OCI-LY1 (cell line): ENCODE data around the gene RNU6-7.

ENCODE experiments used
- H2AFZ ChIP-seq: fragments of 200-600 bp; sonication (generic), shearing (Covaris generic); 2 replicates; pipeline ENCODE4 v1.6.0; 2014; ENCODE audit warnings: antibody characterized with exemption, mild to moderate bottlenecking, low read length
- H3F3A ChIP-seq: fragments of 200-600 bp; sonication (generic), shearing (Covaris generic); 2 replicates; pipeline ENCODE4 v1.6.0; 2014; ENCODE audit warnings: mild to moderate bottlenecking, antibody characterized with exemption, low read length, moderate library complexity; ENCODE audit not compliant: insufficient read depth
- H3K27ac ChIP-seq: fragments of 200-600 bp; sonication (generic); 2 replicates; pipeline ENCODE4 v1.5.1; 2014; ENCODE audit warnings: low read length, mixed run types, mild to moderate bottlenecking, low read depth; ENCODE audit not compliant: poor library complexity, severe bottlenecking
- H3K27me3 ChIP-seq: fragments of 200-600 bp; sonication (generic); 2 replicates; pipeline ENCODE4 v1.6.0; 2014; ENCODE audit warnings: antibody characterized with exemption, mild to moderate bottlenecking, low read length, moderate library complexity; ENCODE audit not compliant: insufficient read depth
- H3K36me3 ChIP-seq: fragments of 200-600 bp; sonication (generic); 2 replicates; pipeline ENCODE4 v1.6.1; 2014; ENCODE audit warnings: mild to moderate bottlenecking, antibody characterized with exemption, low read length, moderate library complexity, mixed read lengths; ENCODE audit not compliant: insufficient read depth
- H3K4me1 ChIP-seq: fragments of 200-600 bp; sonication (generic); 2 replicates; pipeline ENCODE4 v1.5.1; 2014; ENCODE audit warnings: mild to moderate bottlenecking, low read length, moderate library complexity; ENCODE audit not compliant: insufficient read depth, severe bottlenecking
- H3K4me2 ChIP-seq: fragments of 200-600 bp; sonication (generic), shearing (Covaris generic); 2 replicates; pipeline ENCODE4 v1.6.1; 2014; ENCODE audit warnings: low read length
- H3K4me3 ChIP-seq: fragments of 200-600 bp; sonication (generic); 2 replicates; pipeline ENCODE4 v1.5.1; 2014; ENCODE audit warnings: low read length, low read depth, mild to moderate bottlenecking, mixed read lengths; ENCODE audit not compliant: poor library complexity, severe bottlenecking
- H3K79me2 ChIP-seq: fragments of 200-600 bp; shearing (Covaris generic); 2 replicates; pipeline ENCODE4 v1.6.1; 2016; ENCODE audit warnings: mixed run types, low read length, mixed read lengths; ENCODE audit not compliant: insufficient read depth
- H3K9ac ChIP-seq: fragments of 200-600 bp; sonication (generic), shearing (Covaris generic); 2 replicates; pipeline ENCODE4 v1.6.1; 2014; ENCODE audit warnings: mild to moderate bottlenecking, low read length, mixed read lengths
- H3K9me2 ChIP-seq: fragments of 200-600 bp; sonication (generic), shearing (Covaris generic); 2 replicates; pipeline ENCODE4 v1.6.1; 2014; ENCODE audit warnings: low read depth, mild to moderate bottlenecking, low read length, mixed read lengths
- H3K9me3 ChIP-seq: fragments of 200-600 bp; shearing (Covaris generic); 2 replicates; pipeline ENCODE4 v1.6.1; 2014; ENCODE audit warnings: low read length, mixed read lengths
- H4K20me1 ChIP-seq: fragments of 200-600 bp; sonication (generic), shearing (Covaris generic); 2 replicates; pipeline ENCODE4 v1.6.0; 2016; ENCODE audit warnings: mild to moderate bottlenecking, low read length; ENCODE audit not compliant: insufficient read depth
- CTCF ChIP-seq: fragments of 200-600 bp; sonication (generic), shearing (Covaris generic); IDR thresholded peaks from 2 replicates; pipeline ENCODE4 v1.5.1; 2017; ENCODE audit warnings: mild to moderate bottlenecking, antibody characterized with exemption, low read length, moderate library complexity, mixed read lengths
- EZH2 ChIP-seq: fragments of 200-600 bp; sonication (generic), shearing (Covaris generic); IDR thresholded peaks from 2 replicates; pipeline ENCODE4 v1.8.0; 2017; ENCODE audit warnings: borderline replicate concordance, mixed run types, mild to moderate bottlenecking, antibody characterized with exemption, low read length, moderate library complexity, mixed read lengths

RNU6-7 gene

GRCh38 chr14:32193532-32193931 is 8.3 kb upstream of the RNU6-7 start:
- TF ChIP-seq EZH2 (no peak), CTCF (no peak)
- H3K79me2 ChIP-seq = no peaks in the 10 kb centered on the region
- no peaks in the 10 kb centered on the region for H3K27me3 ChIP-seq
- H3K9me2 ChIP-seq = no peaks in the 10 kb centered on the region
- H3K9me3 ChIP-seq = no peaks in the 10 kb centered on the region
- H3K4me3 ChIP-seq = no peak overlapping the region
- H2AFZ ChIP-seq = no peak overlapping the region
- no peaks in the 10 kb centered on the region for H3F3A ChIP-seq
- H4K20me1 ChIP-seq = no peaks in the 10 kb centered on the region
- H3K9ac ChIP-seq = no peak overlapping the region
- no peak overlapping the region for H3K27ac ChIP-seq
- no peak overlapping the region for H3K4me2 ChIP-seq
- no peaks in the 10 kb centered on the region for H3K4me1 ChIP-seq
- no peaks in the 10 kb centered on the region for H3K36me3 ChIP-seq

- no peak for TF ChIP-seq CTCF
- TF ChIP-seq EZH2 = no peak
- Histone ChIP-seq H3K4me1 (peaks cover 6% of the 10 kb centered on the region), H3K27ac (no peak overlapping the region), H3K9me3 (no peaks in the 10 kb centered on the region), H2AFZ (no peak overlapping the region), H3K9me2 (no peaks in the 10 kb centered on the region), H4K20me1 (no peaks in the 10 kb centered on the region), H3K4me2 (no peak overlapping the region), H3K4me3 (no peak overlapping the region), H3K27me3 (no peaks in the 10 kb centered on the region), H3K9ac (no peak overlapping the region), H3K79me2 (no peaks in the 10 kb centered on the region), H3F3A (0 out of 2 replicates have a peak, but pooled peaks cover 2% of the 10 kb centered on the region), H3K36me3 (no peaks in the 10 kb centered on the region)
Observed at GRCh38 chr14:32195636-32196035, 6.2 kb upstream of the RNU6-7 start.

GRCh38 chr14:32197919-32198318 is 3.9 kb upstream of the RNU6-7 start:
- no peaks in the 10 kb centered on the region for H3K9me3 ChIP-seq
- H3F3A ChIP-seq = 0 out of 2 replicates have a peak, but pooled peaks cover 4% of the 10 kb centered on the region
- peaks cover 22% of the 10 kb centered on the region for H3K4me1 ChIP-seq
- H3K9me2 ChIP-seq = no peaks in the 10 kb centered on the region
- no peak overlapping the region for H2AFZ ChIP-seq
- H4K20me1 ChIP-seq = no peaks in the 10 kb centered on the region
- no peaks in the 10 kb centered on the region for H3K36me3 ChIP-seq
- no peaks in the 10 kb centered on the region for H3K79me2 ChIP-seq
- H3K4me2 ChIP-seq = no peak overlapping the region
- H3K27ac ChIP-seq = no peak overlapping the region
- no peak overlapping the region for H3K4me3 ChIP-seq
- H3K9ac ChIP-seq = no peak overlapping the region
- no peak for TF ChIP-seq EZH2
- no peak for TF ChIP-seq CTCF
- no peaks in the 10 kb centered on the region for H3K27me3 ChIP-seq
